Fibroblast of lung (primary cell): ENCODE measurements around the gene ECPAS.
"Not testable (repeated sequence)": the region's sequence is repeated elsewhere in the genome, so short reads cannot be mapped to it uniquely, and the experiment has no call there.

Experiments used
- CTCF ChIP-seq, 2 donors: IDR thresholded peaks in 1 of 2; conservative IDR thresholded peaks in 1 of 2; 1 replicate in 1 of 2; 2 replicates in 1 of 2; pipeline ENCODE4 v1.5.1; 2011 to 2012; ENCODE audit warnings: low read length in 2 of 2, control low read depth in 1 of 2, inconsistent platforms in 1 of 2, low read depth in 1 of 2, mild to moderate bottlenecking in 1 of 2
- EZH2 ChIP-seq: IDR thresholded peaks from 2 replicates; pipeline ENCODE4 v1.5.1; 2012; ENCODE audit warnings: low read length, control low read depth, mild to moderate bottlenecking; ENCODE audit errors: missing control alignments

DNA sequence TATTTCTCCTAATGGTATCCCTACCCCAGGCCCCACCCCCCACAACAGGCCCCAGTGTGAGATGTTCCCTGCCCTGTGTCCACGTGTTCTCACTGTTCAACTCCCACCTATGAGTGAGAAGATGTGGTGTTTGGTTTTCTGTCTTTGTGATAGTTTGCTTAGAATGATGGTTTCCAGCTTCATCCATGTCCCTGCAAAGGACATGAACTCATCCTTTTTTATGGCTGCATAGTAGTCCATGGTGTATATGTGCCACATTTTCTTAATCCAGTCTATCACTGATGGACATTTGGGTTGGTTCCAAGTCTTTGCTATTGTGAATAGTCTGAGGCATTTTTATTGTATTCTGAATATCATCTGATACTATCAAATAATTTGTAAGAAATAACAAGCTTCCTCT, 38.4 kb downstream of the ECPAS start:
- not testable (repeated sequence) for TF ChIP-seq CTCF (conservative IDR thresholded peaks at IDR 0.05 in 1 of 2, IDR thresholded peaks at IDR 0.05 in 1 of 2; ENCODE audit: low read depth in 1 of 2, low read length in 2 of 2); EZH2
